MM.1S (cell line): ENCODE data around the gene GSN.

Experiments
- DNase-seq: peaks from one replicate; pipeline ENCODE4 v3.0.0-alpha.2; 2015
- H2AFZ ChIP-seq: fragments of 300-600 bp; sonication (generic); 2 replicates; pipeline ENCODE4 v1.6.0; 2016; ENCODE audit warnings: antibody characterized with exemption, low read length
- H3F3A ChIP-seq: fragments of 300-600 bp; sonication (generic); 2 replicates; pipeline ENCODE4 v1.6.1; 2016; ENCODE audit warnings: mild to moderate bottlenecking, antibody characterized with exemption, low read length, moderate library complexity, mixed read lengths; ENCODE audit not compliant: insufficient read depth
- H3K27ac ChIP-seq: fragments of 300-600 bp; sonication (generic); 2 replicates; pipeline ENCODE4 v1.5.1; 2016; ENCODE audit warnings: mild to moderate bottlenecking, low read length
- H3K27me3 ChIP-seq: fragments of 300-600 bp; sonication (generic); replicated peaks from 2 replicates; pipeline ENCODE4 v1.6.0; 2016; ENCODE audit warnings: low read length; ENCODE audit not compliant: insufficient read depth
- H3K36me3 ChIP-seq: fragments of 300-600 bp; sonication (generic); replicated peaks from 2 replicates; pipeline ENCODE4 v1.6.1; 2016; ENCODE audit warnings: mild to moderate bottlenecking, low read length, mixed read lengths; ENCODE audit not compliant: insufficient read depth
- H3K4me1 ChIP-seq: fragments of 300-600 bp; sonication (generic); 2 replicates; pipeline ENCODE4 v1.6.1; 2016; ENCODE audit warnings: low read length, mixed read lengths
- H3K4me2 ChIP-seq: fragments of 300-600 bp; sonication (generic); 2 replicates; pipeline ENCODE4 v1.6.0; 2016; ENCODE audit warnings: low read depth, low read length
- H3K4me3 ChIP-seq: fragments of 300-600 bp; sonication (generic); 2 replicates; pipeline ENCODE4 v1.5.1; 2016; ENCODE audit warnings: low read length, mixed read lengths
- H3K79me2 ChIP-seq: fragments of 300-600 bp; sonication (generic); 2 replicates; pipeline ENCODE4 v1.6.1; 2016; ENCODE audit warnings: mixed run types, low read length, mixed read lengths
- H3K9ac ChIP-seq: fragments of 300-600 bp; sonication (generic); 2 replicates; pipeline ENCODE4 v1.6.1; 2016; ENCODE audit warnings: low read length, mixed read lengths
- H3K9me2 ChIP-seq: fragments of 300-600 bp; sonication (generic); replicated peaks from 2 replicates; pipeline ENCODE4 v1.6.1; 2016; ENCODE audit warnings: mild to moderate bottlenecking, low read length, mixed read lengths; ENCODE audit not compliant: insufficient read depth
- H3K9me3 ChIP-seq: fragments of 300-600 bp; sonication (generic); replicated peaks from 2 replicates; pipeline ENCODE4 v1.6.1; 2016; ENCODE audit warnings: mild to moderate bottlenecking, low read length, mixed read lengths; ENCODE audit not compliant: insufficient read depth
- H4K20me1 ChIP-seq: fragments of 300-600 bp; sonication (generic); 2 replicates; pipeline ENCODE4 v1.6.1; 2016; ENCODE audit warnings: mild to moderate bottlenecking, low read length, moderate library complexity, mixed read lengths; ENCODE audit not compliant: insufficient read depth
- EZH2 ChIP-seq: fragments of 300-600 bp; sonication (generic); optimal IDR thresholded peaks from 2 replicates; pipeline ENCODE3; 2017; ENCODE audit warnings: low read depth, mild to moderate bottlenecking, antibody characterized with exemption, low read length, mixed read lengths
- EZH2phosphoT487 ChIP-seq: fragments of 300-600 bp; sonication (generic); IDR thresholded peaks from 2 replicates; pipeline ENCODE4 v1.6.1; 2018; ENCODE audit warnings: antibody characterized with exemption, low read length
- TF ChIP-seq, protein P1 (sequence below): fragments of 300-600 bp; sonication (generic); IDR thresholded peaks from 2 replicates; pipeline ENCODE4 v1.5.1; 2016; ENCODE audit warnings: antibody characterized with exemption, low read length, mixed read lengths

GSN gene

DNA sequence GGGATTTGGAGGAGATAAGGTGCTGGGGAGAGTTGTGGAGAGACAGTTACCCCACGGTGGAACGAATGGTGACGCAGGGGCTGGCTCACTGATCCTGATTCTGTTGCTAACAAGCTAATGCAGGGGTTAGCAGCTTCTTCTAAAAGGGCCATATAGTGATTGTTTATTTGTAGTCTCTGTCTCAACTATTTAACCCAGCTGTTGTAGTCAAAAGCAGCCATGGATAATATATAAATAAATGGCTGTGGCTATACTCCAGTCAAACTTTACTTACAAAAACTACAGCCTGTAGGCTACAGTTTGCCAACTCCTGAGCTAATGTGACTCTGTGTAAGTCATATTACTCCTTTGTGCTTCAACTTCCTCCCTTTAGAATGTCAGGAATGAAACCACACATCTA lies 80.3 kb downstream of the GSN start:
- TF ChIP-seq EZH2phosphoT487 = no peak
- TF ChIP-seq, protein P1, sequence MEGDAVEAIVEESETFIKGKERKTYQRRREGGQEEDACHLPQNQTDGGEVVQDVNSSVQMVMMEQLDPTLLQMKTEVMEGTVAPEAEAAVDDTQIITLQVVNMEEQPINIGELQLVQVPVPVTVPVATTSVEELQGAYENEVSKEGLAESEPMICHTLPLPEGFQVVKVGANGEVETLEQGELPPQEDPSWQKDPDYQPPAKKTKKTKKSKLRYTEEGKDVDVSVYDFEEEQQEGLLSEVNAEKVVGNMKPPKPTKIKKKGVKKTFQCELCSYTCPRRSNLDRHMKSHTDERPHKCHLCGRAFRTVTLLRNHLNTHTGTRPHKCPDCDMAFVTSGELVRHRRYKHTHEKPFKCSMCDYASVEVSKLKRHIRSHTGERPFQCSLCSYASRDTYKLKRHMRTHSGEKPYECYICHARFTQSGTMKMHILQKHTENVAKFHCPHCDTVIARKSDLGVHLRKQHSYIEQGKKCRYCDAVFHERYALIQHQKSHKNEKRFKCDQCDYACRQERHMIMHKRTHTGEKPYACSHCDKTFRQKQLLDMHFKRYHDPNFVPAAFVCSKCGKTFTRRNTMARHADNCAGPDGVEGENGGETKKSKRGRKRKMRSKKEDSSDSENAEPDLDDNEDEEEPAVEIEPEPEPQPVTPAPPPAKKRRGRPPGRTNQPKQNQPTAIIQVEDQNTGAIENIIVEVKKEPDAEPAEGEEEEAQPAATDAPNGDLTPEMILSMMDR = no peak
- TF ChIP-seq EZH2 = no peak
- Histone ChIP-seq H3K9me2 (no peaks in the 10 kb centered on the region), H3K4me3 (no peak overlapping the region), H2AFZ (no peak overlapping the region), H3K79me2 (no peaks in the 10 kb centered on the region), H3K9ac (no peak overlapping the region), H3K36me3 (no peaks in the 10 kb centered on the region), H3K27me3 (no peaks in the 10 kb centered on the region), H3K9me3 (no peaks in the 10 kb centered on the region), H3K4me2 (no peak overlapping the region), H4K20me1 (no peaks in the 10 kb centered on the region), H3F3A (no peaks in the 10 kb centered on the region; the same call in 1 of the 2 replicates), H3K4me1 (peaks cover 18% of the 10 kb centered on the region), H3K27ac (no peak overlapping the region)
- DNase-seq = no peak

DNA sequence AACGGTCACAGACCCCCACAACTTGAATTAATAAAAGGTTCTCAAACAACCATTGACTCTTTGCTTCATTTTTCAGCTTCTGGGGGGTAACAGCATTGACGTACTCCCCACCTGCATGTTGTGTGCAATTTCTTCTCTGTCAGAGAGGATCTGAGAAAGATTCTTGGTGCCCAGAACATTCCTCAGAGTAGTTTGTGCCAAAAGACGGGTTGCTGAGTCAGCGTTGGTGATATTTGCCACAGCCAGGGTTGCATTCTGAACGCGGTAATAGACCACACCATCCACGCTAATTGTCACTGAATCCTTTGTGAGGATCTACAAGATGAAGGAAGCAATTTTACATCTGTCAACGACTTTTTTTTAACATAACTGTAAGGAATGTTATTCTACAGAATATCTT lies 81.0 kb downstream of the GSN start:
- no peak for TF ChIP-seq EZH2phosphoT487
- no peak for TF ChIP-seq EZH2
- TF ChIP-seq, protein P1 = no peak
- H3K4me2 ChIP-seq = no peak overlapping the region

DNA sequence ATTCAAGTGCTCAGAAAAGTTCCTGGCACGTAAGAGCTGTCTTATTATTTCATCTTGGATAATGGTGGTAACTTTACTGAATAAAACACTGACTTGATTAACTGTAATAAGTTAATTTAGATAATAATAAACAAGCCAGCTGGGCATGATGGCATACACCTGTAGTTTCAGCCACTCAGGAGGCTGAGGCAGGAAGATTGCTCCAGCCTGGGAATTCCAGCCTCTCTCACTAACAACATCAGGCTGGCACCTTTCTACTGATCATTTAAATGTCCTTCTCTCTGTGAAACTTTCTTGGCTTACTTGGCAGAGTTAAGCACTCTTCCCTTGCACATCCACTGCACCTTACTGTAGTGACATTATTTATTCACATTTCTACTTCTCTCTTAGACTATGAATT lies 82.1 kb downstream of the GSN start:
- H3K79me2 ChIP-seq = no peaks in the 10 kb centered on the region
- TF ChIP-seq EZH2phosphoT487 = no peak
- no peak for TF ChIP-seq EZH2
- TF ChIP-seq, protein P1 = no peak
- no peaks in the 10 kb centered on the region for H3K27me3 ChIP-seq
- peaks cover 5% of the 10 kb centered on the region for H3K4me1 ChIP-seq
- H4K20me1 ChIP-seq = no peaks in the 10 kb centered on the region
- H2AFZ ChIP-seq = no peak overlapping the region
- no peak overlapping the region for H3K27ac ChIP-seq
- H3K9ac ChIP-seq = no peak overlapping the region
- no peak overlapping the region for H3K4me2 ChIP-seq
- no peaks in the 10 kb centered on the region for H3K36me3 ChIP-seq
- no peak for DNase-seq
- no peak overlapping the region for H3K4me3 ChIP-seq
- no peaks in the 10 kb centered on the region for H3K9me3 ChIP-seq
- no peaks in the 10 kb centered on the region for H3K9me2 ChIP-seq
- H3F3A ChIP-seq = no peaks in the 10 kb centered on the region; the same call in 1 of the 2 replicates

More for the DNA sequence above, 81.0 kb downstream of the GSN start:
- Histone ChIP-seq H3K79me2 (no peaks in the 10 kb centered on the region), H3K27me3 (no peaks in the 10 kb centered on the region), H3K36me3 (no peaks in the 10 kb centered on the region), H4K20me1 (no peaks in the 10 kb centered on the region), H2AFZ (no peak overlapping the region), H3K9ac (no peak overlapping the region), H3K4me3 (no peak overlapping the region), H3K27ac (no peak overlapping the region), H3K9me2 (no peaks in the 10 kb centered on the region), H3K9me3 (no peaks in the 10 kb centered on the region), H3F3A (no peaks in the 10 kb centered on the region; the same call in 1 of the 2 replicates), H3K4me1 (peaks cover 15% of the 10 kb centered on the region)
- DNase-seq = no peak
